SU-DHL-6 (cell line): Measurements from ENCODE around the gene ACE.

Experiments
- EZH2phosphoT487 ChIP-seq: fragments of 200-600 bp; sonication (generic), shearing (Covaris generic); conservative IDR thresholded peaks from 2 replicates; pipeline ENCODE4 v1.6.1; 2018; ENCODE audit warnings: mild to moderate bottlenecking, antibody characterized with exemption, low read length, moderate library complexity, mixed read lengths
- TF ChIP-seq, protein P1 (sequence below): fragments of 200-600 bp; sonication (generic); IDR thresholded peaks from one replicate; pipeline ENCODE4 v1.5.1; 2017; ENCODE audit warnings: antibody characterized with exemption, mild to moderate bottlenecking, low read length, moderate library complexity; ENCODE audit not compliant: insufficient read depth, poor library complexity, severe bottlenecking

- TF ChIP-seq, protein P1, sequence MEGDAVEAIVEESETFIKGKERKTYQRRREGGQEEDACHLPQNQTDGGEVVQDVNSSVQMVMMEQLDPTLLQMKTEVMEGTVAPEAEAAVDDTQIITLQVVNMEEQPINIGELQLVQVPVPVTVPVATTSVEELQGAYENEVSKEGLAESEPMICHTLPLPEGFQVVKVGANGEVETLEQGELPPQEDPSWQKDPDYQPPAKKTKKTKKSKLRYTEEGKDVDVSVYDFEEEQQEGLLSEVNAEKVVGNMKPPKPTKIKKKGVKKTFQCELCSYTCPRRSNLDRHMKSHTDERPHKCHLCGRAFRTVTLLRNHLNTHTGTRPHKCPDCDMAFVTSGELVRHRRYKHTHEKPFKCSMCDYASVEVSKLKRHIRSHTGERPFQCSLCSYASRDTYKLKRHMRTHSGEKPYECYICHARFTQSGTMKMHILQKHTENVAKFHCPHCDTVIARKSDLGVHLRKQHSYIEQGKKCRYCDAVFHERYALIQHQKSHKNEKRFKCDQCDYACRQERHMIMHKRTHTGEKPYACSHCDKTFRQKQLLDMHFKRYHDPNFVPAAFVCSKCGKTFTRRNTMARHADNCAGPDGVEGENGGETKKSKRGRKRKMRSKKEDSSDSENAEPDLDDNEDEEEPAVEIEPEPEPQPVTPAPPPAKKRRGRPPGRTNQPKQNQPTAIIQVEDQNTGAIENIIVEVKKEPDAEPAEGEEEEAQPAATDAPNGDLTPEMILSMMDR: no peak
- TF ChIP-seq EZH2phosphoT487: no peak
Measured at GRCh38 chr17:63476854-63477479, at the start of gene ACE.
